Fibroblast of villous mesenchyme (primary cell): ENCODE results near the gene COPS6. TPM values are rescaled to one million over a fixed set of nuclear protein-coding genes. Genes with fewer than 3 reads are reported as not detected.

Experiments used
- DNase-seq: peaks from one replicate; pipeline ENCODE4 v3.0.0-alpha.2; 2010; ENCODE audit warnings: low read depth
- H3K4me3 ChIP-seq: 2 replicates; pipeline ENCODE4 v1.5.1; 2011; ENCODE audit warnings: low read depth, mild to moderate bottlenecking, low read length
- CTCF ChIP-seq: IDR thresholded peaks from 2 replicates; pipeline ENCODE4 v1.5.1; 2012; ENCODE audit warnings: low read depth, mild to moderate bottlenecking, low read length; ENCODE audit not compliant: insufficient read depth
- total RNA-seq: library from RNA; depleted of rRNA; stranded (reverse); fragments of >200 nt; gene quantifications from 2 replicates; pipeline ENCODE4 v1.2.3, GENCODE V29; 2012

The COPS6 gene
- total RNA-seq, 1 donor: 104 TPM

GRCh38 chr7:100107890-100108289, 19.1 kb downstream of the COPS6 start:
- H3K4me3 ChIP-seq: no peak overlapping the region
- no peak for TF ChIP-seq CTCF
- DNase-seq: no peak

- no peak overlapping the region for H3K4me3 ChIP-seq
- no peak for DNase-seq
- TF ChIP-seq CTCF: peak; percentile 5
These were observed 20.9 kb downstream of the COPS6 start for GRCh38 chr7:100109521-100110163.

- H3K4me3 ChIP-seq: no peak overlapping the region
- TF ChIP-seq CTCF: no peak
- no peak for DNase-seq
These were observed 22.4 kb downstream of the COPS6 start for GRCh38 chr7:100111156-100111555.

- DNase-seq: no peak
- H3K4me3 ChIP-seq: no peak overlapping the region
- no peak for TF ChIP-seq CTCF
These were observed 23.1 kb downstream of the COPS6 start for GRCh38 chr7:100111914-100112313.

- no peak for TF ChIP-seq CTCF
- DNase-seq: no peak
- H3K4me3 ChIP-seq: no peak overlapping the region
These were observed 26.3 kb downstream of the COPS6 start for GRCh38 chr7:100115026-100115425.

GRCh38 chr7:100118388-100119071, 29.8 kb downstream of the COPS6 start:
- TF ChIP-seq CTCF: no peak
- peak overlapping the region; percentile 97 for H3K4me3 ChIP-seq
- no peak for DNase-seq
